SK-N-SH treated with all-trans-retinoic acid at 6 μM for 48 hours (cell line): ENCODE measurements around the gene TEX52.

Source experiments
- ARNTL ChIP-seq: fragments of 450-650 bp; formaldehyde crosslinking; IDR thresholded peaks from 2 replicates; pipeline ENCODE4 v1.5.0; 2020; ENCODE audit warnings: low read depth, mild to moderate bottlenecking, moderate library complexity, borderline replicate concordance
- GLIS3 ChIP-seq: fragments of 250-450 bp; sonication (Bioruptor Pico); IDR thresholded peaks from 2 replicates; pipeline ENCODE4 v1.5.0; 2020; ENCODE audit warnings: mild to moderate bottlenecking, moderate library complexity
- ISL1 ChIP-seq: fragments of 250-450 bp; sonication (Bioruptor Pico); IDR thresholded peaks from 2 replicates; pipeline ENCODE4 v2.1.2; 2022; ENCODE audit warnings: mild to moderate bottlenecking, moderate library complexity
- ZFP30 ChIP-seq: fragments of 450-650 bp; formaldehyde crosslinking; IDR thresholded peaks from 2 replicates; pipeline ENCODE4 v1.5.0; 2022; ENCODE audit warnings: mild to moderate bottlenecking, moderate library complexity

DNA sequence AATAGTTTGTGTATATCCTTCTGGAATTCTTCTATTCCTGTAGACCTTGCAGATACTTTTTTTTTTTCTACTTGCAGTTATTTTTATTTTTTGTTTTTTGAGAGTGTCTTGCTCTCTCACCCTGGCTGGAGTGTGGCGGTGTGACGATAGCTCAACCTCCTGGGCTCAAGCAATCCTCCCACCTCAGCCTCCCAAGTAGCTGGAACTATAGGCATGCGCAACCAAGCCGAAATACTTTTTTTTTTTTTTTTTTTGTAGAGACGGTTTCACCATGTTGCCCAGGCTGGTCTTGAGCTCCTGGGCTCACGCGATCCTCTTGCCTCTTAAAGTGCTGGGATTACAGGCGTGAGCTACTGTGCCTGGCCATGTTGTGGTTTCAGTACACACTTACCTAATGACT lies 43.8 kb upstream of the TEX52 start:
- TF ChIP-seq ZFP30 (no peak), ARNTL (no peak), GLIS3 (CRISPR knock-in tag) (no peak), ISL1 (no peak)
